GM19452 (cell line): ENCODE measurements around the gene ATP8B1.

Source experiments
- ATAC-seq: cut with Tn5 transposase; IDR thresholded peaks from one replicate; pipeline ENCODE4 v1.9.1; 2021; ENCODE audit not compliant: unreplicated experiment

ATP8B1 gene

GRCh38 chr18:57794951-57795728, 8.0 kb downstream of the ATP8B1 start:
- ATAC-seq, result no peak

GRCh38 chr18:57793302-57793986, 9.7 kb downstream of the ATP8B1 start:
- no peak for ATAC-seq

DNA sequence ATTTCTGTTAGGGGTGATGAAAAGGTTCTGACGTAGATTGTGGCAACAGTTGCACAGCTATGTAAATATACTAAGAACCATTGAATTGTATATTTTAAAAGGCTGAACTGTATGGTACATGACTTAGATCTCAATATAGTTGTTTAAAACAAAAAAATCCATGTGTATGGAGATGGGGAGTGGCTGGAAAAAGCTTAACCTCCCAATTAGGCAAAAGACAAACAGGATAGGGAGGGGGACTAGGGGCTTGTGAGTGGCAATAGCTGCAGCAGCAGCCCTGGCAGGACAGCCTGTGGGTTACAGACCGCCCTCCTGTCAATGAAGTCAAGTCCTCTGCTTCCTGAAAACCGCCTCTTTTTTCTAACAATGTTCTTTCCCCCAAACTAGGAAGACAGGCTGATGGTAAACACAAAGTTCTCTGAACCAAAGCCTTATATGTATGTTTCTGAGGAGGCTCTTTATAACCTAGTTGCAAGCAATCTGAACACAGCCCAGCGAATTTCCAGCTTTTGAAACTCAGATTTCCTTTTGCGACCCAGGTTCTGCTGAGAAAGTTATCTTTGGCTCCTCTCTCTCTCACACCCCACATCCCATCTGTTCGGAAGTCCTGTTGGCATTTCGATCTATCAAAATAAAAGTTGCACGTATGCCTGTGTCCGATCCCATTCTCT, 10.3 kb downstream of the ATP8B1 start:
- ATAC-seq, result no peak

GRCh38 chr18:57791911-57792310, 11.2 kb downstream of the ATP8B1 start:
- no peak for ATAC-seq

- no peak for ATAC-seq
Observed at GRCh38 chr18:57791192-57791591, 11.9 kb downstream of the ATP8B1 start.

GRCh38 chr18:57790316-57790715, 12.8 kb downstream of the ATP8B1 start:
- ATAC-seq, result no peak

GRCh38 chr18:57789759-57790158, 13.4 kb downstream of the ATP8B1 start:
- ATAC-seq, result no peak

DNA sequence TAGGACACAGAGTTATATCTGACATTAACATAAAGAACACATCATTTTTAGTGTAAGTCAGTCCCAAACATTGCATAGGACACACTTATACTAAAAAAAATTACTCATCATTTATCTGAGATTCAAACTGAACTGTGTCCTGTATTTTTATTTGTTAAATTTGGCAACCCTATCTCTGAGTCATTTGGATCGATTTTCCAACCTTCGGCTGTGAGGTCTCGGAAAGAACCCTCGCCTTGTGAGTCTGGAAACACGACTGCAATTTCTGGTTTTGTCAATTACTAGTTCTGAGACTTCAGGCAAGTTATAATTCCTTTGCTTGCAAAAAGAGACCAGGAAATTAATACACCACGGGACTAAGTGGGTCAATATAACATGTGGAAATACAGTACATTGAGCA, 14.0 kb downstream of the ATP8B1 start:
- no peak for ATAC-seq

DNA sequence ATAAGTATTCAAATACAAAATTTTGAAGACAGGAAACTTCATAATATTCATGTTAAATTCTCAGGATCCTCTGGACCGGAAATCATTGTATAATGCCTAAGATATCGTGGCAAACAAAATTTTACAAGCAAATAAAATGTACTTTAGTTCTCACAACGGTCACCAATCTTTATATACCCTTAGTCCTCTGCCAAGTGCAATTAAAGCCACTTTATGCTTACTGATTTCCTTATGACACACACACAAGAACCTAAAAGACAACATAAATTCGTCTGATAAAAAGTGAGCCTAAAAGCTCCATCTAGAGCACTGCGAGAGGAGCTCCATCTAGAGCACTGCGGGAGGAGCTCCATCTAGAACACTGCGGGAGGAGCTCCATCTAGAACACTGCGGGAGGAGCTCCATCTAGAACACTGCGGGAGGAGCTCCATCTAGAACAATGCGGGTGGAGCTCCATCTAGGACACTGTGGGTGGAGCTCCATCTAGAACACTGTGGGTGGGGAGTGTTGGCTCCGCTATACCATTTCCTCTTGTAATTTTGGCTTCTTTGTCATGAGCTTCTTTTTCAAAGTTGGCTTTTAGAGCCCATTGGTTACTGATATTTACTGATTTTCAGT, 15.9 kb downstream of the ATP8B1 start:
- no peak for ATAC-seq

GRCh38 chr18:57785751-57786437, 17.2 kb downstream of the ATP8B1 start:
- no peak for ATAC-seq

DNA sequence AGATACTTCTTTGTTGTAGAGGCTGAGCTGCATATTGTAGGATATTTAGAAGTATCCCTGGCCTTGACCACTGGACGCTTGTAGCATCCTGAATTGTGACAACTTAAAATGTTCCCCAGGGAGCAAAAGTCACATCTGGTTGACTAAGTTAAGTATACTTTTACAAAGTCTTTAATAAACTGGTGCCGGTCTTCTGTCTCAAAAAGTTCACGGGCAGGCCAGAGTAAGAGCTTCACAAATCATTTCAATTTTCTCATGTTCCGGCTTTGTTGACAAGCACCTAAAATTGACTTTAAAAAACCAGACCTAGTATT, 18.4 kb downstream of the ATP8B1 start:
- no peak for ATAC-seq

- ATAC-seq, result no peak
Observed at GRCh38 chr18:57784034-57784800, 18.9 kb downstream of the ATP8B1 start.

DNA sequence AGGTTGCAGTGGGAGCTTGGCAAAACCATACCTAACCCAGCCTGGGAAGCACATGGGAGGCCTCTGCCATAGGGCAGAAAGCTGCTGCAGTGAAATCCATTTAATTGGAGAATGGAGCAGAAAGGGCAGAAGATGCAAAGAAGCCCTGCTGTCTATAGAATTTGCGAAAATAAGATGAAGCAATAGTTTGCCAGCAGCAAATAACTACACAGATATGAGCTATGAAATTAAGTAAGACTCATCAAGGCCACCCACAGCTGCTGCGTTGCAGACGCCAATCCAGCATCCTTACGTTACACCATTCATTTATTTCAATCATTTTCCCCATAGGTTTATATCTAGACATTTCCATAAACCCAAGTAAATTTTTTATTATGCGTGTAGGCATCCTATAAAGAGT, 21.1 kb downstream of the ATP8B1 start:
- no peak for ATAC-seq

GRCh38 chr18:57780706-57781347, 22.3 kb downstream of the ATP8B1 start:
- peak; percentile 78 for ATAC-seq

DNA sequence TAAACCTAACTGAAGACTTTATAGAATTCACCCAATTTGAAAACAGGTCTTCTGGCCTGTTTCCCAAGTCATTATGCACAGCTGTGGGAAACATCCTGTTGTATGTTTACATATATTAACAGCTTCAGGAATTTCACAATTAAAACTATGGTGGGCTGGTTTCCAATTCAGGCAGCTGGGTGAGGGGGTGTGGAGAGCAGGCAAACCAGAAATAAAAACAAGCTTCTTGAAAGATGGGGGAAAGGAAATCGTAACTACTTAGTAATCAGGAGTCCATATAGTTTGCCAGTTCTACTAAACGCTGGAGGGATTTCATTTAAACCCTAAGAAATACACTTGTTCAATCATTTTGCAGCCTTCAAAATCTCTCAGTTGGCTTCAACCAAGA, 22.8 kb downstream of the ATP8B1 start:
- ATAC-seq, result no peak

GRCh38 chr18:57776767-57777166, 26.3 kb downstream of the ATP8B1 start:
- no peak for ATAC-seq

DNA sequence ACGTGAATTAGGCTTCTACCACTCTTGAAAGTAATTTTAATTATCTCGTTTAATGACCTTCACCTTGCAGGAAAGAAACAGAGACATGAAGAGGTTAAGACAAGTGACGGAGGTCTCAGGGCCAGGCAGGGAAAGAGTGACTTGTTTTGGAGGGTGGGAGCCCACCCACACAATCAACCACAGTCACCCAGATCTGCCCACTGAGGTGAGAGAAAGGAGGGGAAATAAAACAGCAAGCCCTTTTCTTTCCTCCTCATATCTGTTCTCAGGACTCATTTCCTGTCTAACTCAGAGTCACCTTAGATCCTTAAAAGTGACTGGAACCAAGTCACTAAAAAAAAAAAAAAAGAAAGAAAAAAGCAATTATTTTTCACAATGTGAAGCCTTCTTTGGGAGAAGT, 26.8 kb downstream of the ATP8B1 start:
- no peak for ATAC-seq

- no peak for ATAC-seq
Observed at GRCh38 chr18:57775937-57776336, 27.2 kb downstream of the ATP8B1 start.

DNA sequence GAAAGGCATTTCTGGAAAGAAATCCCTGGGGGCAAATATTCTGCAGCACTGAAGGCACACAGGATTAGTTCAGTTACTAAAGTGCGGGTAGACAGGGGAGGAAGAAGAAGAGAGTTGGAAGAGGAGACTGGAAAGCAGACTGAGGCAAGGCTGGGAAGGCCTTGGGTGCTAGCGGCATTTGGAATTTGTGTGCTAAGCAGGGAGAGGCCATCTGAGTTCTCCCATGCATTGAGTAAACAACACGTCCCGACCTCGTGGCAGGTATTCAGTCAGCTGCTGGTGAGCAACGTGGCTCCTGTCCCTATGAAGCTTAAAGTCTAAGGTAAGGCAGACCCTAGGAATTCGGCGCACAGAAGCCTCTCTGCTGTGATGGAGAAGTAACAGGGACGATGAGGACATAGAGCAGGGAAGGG, 30.7 kb downstream of the ATP8B1 start:
- ATAC-seq, result no peak

- ATAC-seq, result no peak
Observed at GRCh38 chr18:57771626-57772025, 31.5 kb downstream of the ATP8B1 start.
